Keratinocyte (primary cell): Measurements from ENCODE around the gene KAZALD1.

Experiments used
- EZH2 ChIP-seq: IDR thresholded peaks from one replicate; pipeline ENCODE4 v1.6.1; 2012; ENCODE audit warnings: inconsistent platforms, mild to moderate bottlenecking, low read length, moderate library complexity
- TF ChIP-seq, protein P1 (sequence below), 3 experiments: IDR thresholded peaks in 1 of 3; conservative IDR thresholded peaks in 1 of 3; optimal IDR thresholded peaks in 1 of 3; 2 replicates in 2 of 3; 3 replicates in 1 of 3; pipeline versions ENCODE3 to v1.5.1; 2011; ENCODE audit warnings: low read length in 3 of 3, mild to moderate bottlenecking in 3 of 3, moderate library complexity in 2 of 3, control low read depth in 1 of 3, inconsistent platforms in 1 of 3; ENCODE audit not compliant: insufficient read depth in 2 of 3; ENCODE audit errors: extremely low read depth in 1 of 3

DNA sequence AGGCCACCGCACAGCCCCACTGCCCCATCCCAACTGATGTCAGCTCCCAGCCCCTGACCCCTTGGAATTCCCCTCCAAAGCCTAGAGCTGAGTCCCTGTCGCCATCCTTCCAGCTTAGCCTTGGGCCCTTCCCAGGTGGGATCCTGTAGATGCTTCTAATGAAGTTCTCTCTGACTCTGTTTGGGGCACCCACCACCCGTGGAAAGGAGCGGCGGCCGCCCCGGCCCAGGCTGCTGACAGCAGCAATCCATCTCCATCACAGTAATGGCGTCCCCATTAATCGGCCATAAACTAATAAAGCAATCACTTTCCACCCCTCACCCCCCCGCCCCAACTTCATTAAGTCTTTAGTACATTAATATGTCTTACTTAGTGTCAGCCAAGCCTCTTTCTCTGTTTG lies 25.6 kb downstream of the KAZALD1 start:
- TF ChIP-seq, protein P1, sequence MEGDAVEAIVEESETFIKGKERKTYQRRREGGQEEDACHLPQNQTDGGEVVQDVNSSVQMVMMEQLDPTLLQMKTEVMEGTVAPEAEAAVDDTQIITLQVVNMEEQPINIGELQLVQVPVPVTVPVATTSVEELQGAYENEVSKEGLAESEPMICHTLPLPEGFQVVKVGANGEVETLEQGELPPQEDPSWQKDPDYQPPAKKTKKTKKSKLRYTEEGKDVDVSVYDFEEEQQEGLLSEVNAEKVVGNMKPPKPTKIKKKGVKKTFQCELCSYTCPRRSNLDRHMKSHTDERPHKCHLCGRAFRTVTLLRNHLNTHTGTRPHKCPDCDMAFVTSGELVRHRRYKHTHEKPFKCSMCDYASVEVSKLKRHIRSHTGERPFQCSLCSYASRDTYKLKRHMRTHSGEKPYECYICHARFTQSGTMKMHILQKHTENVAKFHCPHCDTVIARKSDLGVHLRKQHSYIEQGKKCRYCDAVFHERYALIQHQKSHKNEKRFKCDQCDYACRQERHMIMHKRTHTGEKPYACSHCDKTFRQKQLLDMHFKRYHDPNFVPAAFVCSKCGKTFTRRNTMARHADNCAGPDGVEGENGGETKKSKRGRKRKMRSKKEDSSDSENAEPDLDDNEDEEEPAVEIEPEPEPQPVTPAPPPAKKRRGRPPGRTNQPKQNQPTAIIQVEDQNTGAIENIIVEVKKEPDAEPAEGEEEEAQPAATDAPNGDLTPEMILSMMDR (optimal IDR thresholded peaks at IDR 0.05 in 1 of 3, IDR thresholded peaks at IDR 0.05 in 1 of 3, conservative IDR thresholded peaks at IDR 0.05 in 1 of 3; ENCODE audit: extremely low read depth in 1 of 3, insufficient read depth in 2 of 3, low read length in 3 of 3), result no peak
- TF ChIP-seq EZH2, result no peak
